Activated CD8-positive, alpha-beta memory T cell treated with anti-CD3 and anti-CD28 coated beads, Interleukin-2, amount 10 ng/mL, durations not matched to agents 7 days and 5 days (primary cell): ENCODE data around the gene REXO2. TPM values are rescaled to one million over a fixed set of nuclear protein-coding genes. Genes with fewer than 3 reads are reported as not detected.

Experiments
- total RNA-seq, 2 experiments: library from RNA; stranded (reverse); gene quantifications; one replicate each; pipeline ENCODE4 v1.2.3, GENCODE V29; 2021

REXO2 gene
- total RNA-seq, 2 experiments from 2014 or later = 55.5 to 73.2 TPM

Other genes starting within 250 kb of the REXO2 start
- gene NNMT, start 143.1 kb upstream of the REXO2 start, total RNA-seq = not detected
- 10 to 100 TPM in 1 of 2 experiments, 1 to 10 TPM in 1; 5.3 to 14.0 TPM for gene C11orf71, start 39.0 kb upstream of the REXO2 start, total RNA-seq
- 10 to 100 TPM; 32.8 to 38.0 TPM for gene RBM7, start 38.8 kb upstream of the REXO2 start, total RNA-seq
- not detected for gene NXPE1, start 120.4 kb downstream of the REXO2 start, total RNA-seq
- not detected for gene NXPE4, start 156.3 kb downstream of the REXO2 start, total RNA-seq
- gene NXPE2, start 239.1 kb downstream of the REXO2 start, total RNA-seq = not detected